Omental fat pad (tissue), 4 donors: ENCODE data around the gene STING1. TPM values are rescaled to one million over a fixed set of nuclear protein-coding genes. Genes with fewer than 3 reads are reported as not detected.

Experiments used
- ATAC-seq: fragments of 150-250 bp; one replicate; pipeline ENCODE4 v1.9.1; 2016; ENCODE audit warnings: mild to moderate bottlenecking, moderate library complexity; ENCODE audit not compliant: low FRiP score
- DNase-seq: peaks from one replicate; pipeline ENCODE4 v3.0.0-alpha.2; 2019; ENCODE audit warnings: low spot score
- CTCF ChIP-seq, 3 donors: fragments of 450-650 bp; IDR thresholded peaks; one replicate each; pipeline ENCODE4 v1.5.1; 2016 to 2017; ENCODE audit warnings: antibody characterized with exemption in 3 of 3, mild to moderate bottlenecking in 3 of 3, moderate library complexity in 2 of 3
- total RNA-seq, 4 donors: library from RNA; depleted of rRNA; stranded (reverse); fragments of >200 nt; gene quantifications; one replicate each; pipeline ENCODE4 v1.1.0, GENCODE V29; 2016

Gene STING1
- total RNA-seq, 4 donors from 2014 or later, result 32.8 to 93.3 (median 48.7) TPM

DNA sequence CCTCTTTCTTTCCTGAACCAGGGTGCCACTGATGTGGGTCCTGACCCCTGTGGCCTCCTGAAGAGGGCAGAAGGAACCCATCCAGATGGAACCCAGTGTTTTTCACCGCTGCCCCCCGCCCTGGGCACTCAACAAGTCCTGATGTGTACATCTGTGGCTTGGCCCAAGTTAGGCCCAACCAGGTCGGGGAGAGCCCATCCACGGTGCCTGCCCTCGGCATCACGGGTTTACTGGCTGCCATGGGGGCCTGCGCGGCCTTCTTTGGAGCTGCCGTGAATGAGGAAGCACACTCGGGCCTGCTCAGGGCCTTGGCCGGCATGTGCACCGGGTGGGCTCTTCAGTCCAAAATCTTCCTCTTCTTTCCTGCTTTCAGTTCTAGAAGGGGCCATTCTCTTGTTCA lies 25.8 kb downstream of the STING1 start:
- TF ChIP-seq CTCF (IDR thresholded peaks at IDR 0.05), result no peak
- DNase-seq, result no peak

GRCh38 chr5:139454568-139455290 lies 27.8 kb downstream of the STING1 start:
- no peak for TF ChIP-seq CTCF (IDR thresholded peaks at IDR 0.05)
- ATAC-seq (no peak), DNase-seq (no peak)

More for the DNA sequence above, 25.8 kb downstream of the STING1 start:
- ATAC-seq, result no peak

DNA sequence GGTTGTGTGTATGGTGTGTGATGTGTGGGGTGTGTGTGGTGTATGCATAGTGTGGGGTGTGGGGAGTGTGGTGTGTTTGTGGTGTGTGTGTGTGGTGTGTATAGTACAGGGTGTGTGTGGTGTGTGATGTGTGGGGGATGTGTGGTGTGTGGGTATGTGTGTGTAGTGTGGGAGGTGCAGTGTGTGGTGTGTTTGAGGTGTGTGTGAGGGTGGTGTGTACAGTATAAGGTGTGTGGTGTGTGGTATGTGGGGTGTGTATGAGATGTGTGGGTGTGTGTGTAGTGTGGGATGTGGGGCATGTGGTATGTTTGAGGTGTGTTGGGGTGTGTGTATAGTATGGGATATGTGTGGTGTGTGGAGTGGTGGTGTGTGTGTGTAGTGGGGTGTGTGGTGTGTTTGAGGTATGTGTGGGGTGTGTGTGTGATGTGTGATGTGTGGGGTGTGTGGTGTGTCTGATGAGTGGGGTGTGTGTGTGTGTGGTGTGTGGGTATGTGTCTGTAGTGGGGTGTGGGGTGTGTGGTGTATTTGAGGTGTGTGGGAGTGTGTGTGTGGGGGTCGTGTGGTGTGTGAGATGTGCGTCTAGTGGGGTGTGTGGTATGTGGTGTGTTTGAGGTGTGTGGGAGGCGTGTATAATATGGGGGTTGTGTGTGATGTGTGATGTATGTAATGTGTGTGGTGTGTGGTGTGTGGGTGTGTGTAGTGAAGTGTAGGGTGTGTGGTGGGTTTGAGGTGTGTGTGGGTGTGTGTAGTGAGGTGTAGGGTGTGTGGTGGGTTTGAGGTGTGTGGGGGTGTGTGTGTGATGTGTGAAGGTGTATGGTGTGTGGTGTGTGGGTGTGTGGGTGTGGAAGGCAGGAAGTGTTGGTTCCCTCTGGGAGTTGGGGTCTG lies 28.6 kb downstream of the STING1 start:
- no peak for TF ChIP-seq CTCF (IDR thresholded peaks at IDR 0.05)
- no peak for ATAC-seq
- DNase-seq, result no peak

GRCh38 chr5:139451878-139452660 lies 30.5 kb downstream of the STING1 start:
- DNase-seq (no peak), ATAC-seq (no peak)
- TF ChIP-seq CTCF (IDR thresholded peaks at IDR 0.05), result no peak

- DNase-seq, result no peak
- TF ChIP-seq CTCF (IDR thresholded peaks at IDR 0.05), result no peak
- ATAC-seq, result no peak
Observed at GRCh38 chr5:139451176-139451575, 31.4 kb downstream of the STING1 start.

- ATAC-seq (no peak), DNase-seq (no peak)
- no peak for TF ChIP-seq CTCF (IDR thresholded peaks at IDR 0.05)
Observed at GRCh38 chr5:139446956-139447779, 35.4 kb downstream of the STING1 start.
